BE2C (cell line): ENCODE results near the gene PFDN1.

Source experiments
- DNase-seq: peaks from one replicate; pipeline ENCODE4 v3.0.0-alpha.2; 2020
- H3K27me3 ChIP-seq: fragments of 250-450 bp; sonication (Bioruptor Pico); 2 replicates; pipeline ENCODE4 v1.5.1; 2020; ENCODE audit warnings: mild to moderate bottlenecking
- H3K36me3 ChIP-seq: fragments of 250-450 bp; sonication (Bioruptor Pico); 2 replicates; pipeline ENCODE4 v1.5.1; 2020; ENCODE audit warnings: mild to moderate bottlenecking
- H3K4me1 ChIP-seq: fragments of 250-450 bp; sonication (Bioruptor Pico); 2 replicates; pipeline ENCODE4 v1.5.1; 2020
- H3K4me3 ChIP-seq: 2 replicates; pipeline ENCODE4 v1.5.1; 2011; ENCODE audit warnings: low read depth, low read length
- H3K9me3 ChIP-seq: fragments of 250-450 bp; sonication (Bioruptor Pico); 2 replicates; pipeline ENCODE4 v1.5.1; 2020
- CTCF ChIP-seq: IDR thresholded peaks from 2 replicates; pipeline ENCODE4 v1.5.1; 2012; ENCODE audit warnings: mild to moderate bottlenecking, low read depth, low read length

Gene PFDN1

DNA sequence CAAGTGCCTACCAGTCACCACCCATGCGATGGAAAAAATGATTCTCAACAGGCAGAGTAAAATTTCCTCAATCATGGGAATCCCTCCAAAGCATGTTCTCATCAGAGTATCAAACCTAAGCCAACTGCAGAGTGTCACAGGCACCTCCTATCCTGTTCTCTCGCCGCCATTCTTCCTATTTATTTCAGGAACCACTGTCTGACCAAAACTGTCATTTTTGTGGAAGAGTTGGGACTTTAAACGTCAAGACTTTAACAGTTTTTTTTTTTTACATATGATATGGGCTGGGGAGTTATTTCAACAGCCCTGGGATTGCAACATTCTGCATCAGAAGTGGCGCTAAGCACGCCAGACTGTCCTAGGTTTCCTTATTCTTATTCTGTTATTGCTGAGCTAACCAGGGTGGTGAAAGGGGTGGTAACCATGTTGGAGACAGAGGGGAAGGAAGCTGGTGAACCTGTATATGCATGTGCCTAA, 29.5 kb downstream of the PFDN1 start:
- Histone ChIP-seq H3K4me3 (no peak overlapping the region), H3K9me3 (no peaks in the 10 kb centered on the region), H3K27me3 (no peaks in the 10 kb centered on the region), H3K4me1 (no peaks in the 10 kb centered on the region), H3K36me3 (no peaks in the 10 kb centered on the region)
- DNase-seq: no peak
- no peak for TF ChIP-seq CTCF

- no peaks in the 10 kb centered on the region for H3K4me1 ChIP-seq
Observed at GRCh38 chr5:140270008-140270407, 32.9 kb downstream of the PFDN1 start.

GRCh38 chr5:140267559-140268018, 35.3 kb downstream of the PFDN1 start:
- Histone ChIP-seq H3K27me3 (no peaks in the 10 kb centered on the region), H3K36me3 (no peaks in the 10 kb centered on the region; the same call in 1 of the 2 replicates), H3K9me3 (no peaks in the 10 kb centered on the region), H3K4me1 (no peaks in the 10 kb centered on the region), H3K4me3 (no peak overlapping the region)
- DNase-seq: no peak
- TF ChIP-seq CTCF: no peak

More at GRCh38 chr5:140270008-140270407, 32.9 kb downstream of the PFDN1 start:
- Histone ChIP-seq H3K27me3 (no peaks in the 10 kb centered on the region), H3K4me3 (no peak overlapping the region), H3K36me3 (no peaks in the 10 kb centered on the region; the same call in 1 of the 2 replicates), H3K9me3 (no peaks in the 10 kb centered on the region)
- no peak for DNase-seq
- no peak for TF ChIP-seq CTCF

DNA sequence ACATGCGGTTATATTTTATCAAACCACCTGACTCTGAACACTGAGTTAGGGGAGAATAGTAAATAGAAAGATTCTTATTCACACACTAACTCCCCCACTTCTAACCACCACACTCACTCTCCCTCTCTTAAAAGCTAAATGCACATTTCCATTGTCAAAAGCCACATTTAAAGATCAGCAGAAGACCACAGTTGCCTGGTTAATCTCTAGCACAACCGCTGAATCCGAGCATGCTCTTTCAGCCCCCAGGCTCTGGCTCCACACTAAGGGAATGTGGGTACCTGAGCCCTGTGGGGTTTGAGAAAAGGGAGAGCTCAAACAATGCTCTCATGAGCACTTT, 35.7 kb downstream of the PFDN1 start:
- Histone ChIP-seq H3K9me3 (no peaks in the 10 kb centered on the region), H3K36me3 (no peaks in the 10 kb centered on the region; the same call in 1 of the 2 replicates), H3K4me1 (peaks cover under 1% of the 10 kb centered on the region; the same call in 1 of the 2 replicates), H3K27me3 (no peaks in the 10 kb centered on the region), H3K4me3 (no peak overlapping the region)
- no peak for DNase-seq
- no peak for TF ChIP-seq CTCF

- Histone ChIP-seq H3K4me1 (peaks cover 6% of the 10 kb centered on the region), H3K36me3 (no peaks in the 10 kb centered on the region; the same call in 1 of the 2 replicates), H3K9me3 (no peaks in the 10 kb centered on the region), H3K4me3 (no peak overlapping the region), H3K27me3 (no peaks in the 10 kb centered on the region)
- DNase-seq: no peak
- no peak for TF ChIP-seq CTCF
Observed at GRCh38 chr5:140266471-140267200, 36.3 kb downstream of the PFDN1 start.

DNA sequence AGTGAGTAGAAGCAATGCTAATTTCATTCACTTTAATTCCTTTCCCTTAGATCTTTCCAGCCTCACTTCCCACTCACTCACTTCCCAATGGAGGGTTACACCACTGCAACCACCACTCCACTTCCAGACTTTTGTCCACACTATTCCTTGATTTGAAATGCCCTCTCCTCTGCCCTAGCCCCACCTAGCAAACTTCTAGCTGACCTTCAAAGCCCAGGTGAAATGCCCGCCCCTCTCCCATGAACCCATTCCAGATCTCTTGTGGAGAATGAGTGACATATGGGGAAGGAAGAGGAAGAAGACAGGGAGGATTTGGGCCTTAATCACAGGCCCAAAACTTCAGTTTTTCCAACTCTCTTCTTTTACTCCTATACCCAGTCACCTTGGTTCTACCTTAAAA, 37.1 kb downstream of the PFDN1 start:
- DNase-seq: no peak
- Histone ChIP-seq H3K27me3 (no peaks in the 10 kb centered on the region), H3K9me3 (no peaks in the 10 kb centered on the region), H3K4me1 (peaks cover 9% of the 10 kb centered on the region), H3K4me3 (no peak overlapping the region), H3K36me3 (no peaks in the 10 kb centered on the region; the same call in 1 of the 2 replicates)
- TF ChIP-seq CTCF: no peak
